Fibroblast of pulmonary artery (primary cell): Measurements from ENCODE around the gene PLEKHO2.
A peak's percentile ranks its signal among the peaks of the same experiment; 100 is the strongest.

Experiments
- DNase-seq: peaks from one replicate; pipeline ENCODE4 v3.0.0-alpha.2; 2010; ENCODE audit warnings: low read depth
- H3K4me3 ChIP-seq: replicated peaks from 2 replicates; pipeline ENCODE4 v1.5.1; 2011; ENCODE audit warnings: low read depth, mild to moderate bottlenecking, control low read depth, low read length, moderate library complexity
- TF ChIP-seq, protein P1 (sequence below): IDR thresholded peaks from 2 replicates; pipeline ENCODE4 v1.5.1; 2011; ENCODE audit warnings: mild to moderate bottlenecking, control low read depth, low read length, inconsistent platforms; ENCODE audit errors: missing control alignments

PLEKHO2 gene

DNA sequence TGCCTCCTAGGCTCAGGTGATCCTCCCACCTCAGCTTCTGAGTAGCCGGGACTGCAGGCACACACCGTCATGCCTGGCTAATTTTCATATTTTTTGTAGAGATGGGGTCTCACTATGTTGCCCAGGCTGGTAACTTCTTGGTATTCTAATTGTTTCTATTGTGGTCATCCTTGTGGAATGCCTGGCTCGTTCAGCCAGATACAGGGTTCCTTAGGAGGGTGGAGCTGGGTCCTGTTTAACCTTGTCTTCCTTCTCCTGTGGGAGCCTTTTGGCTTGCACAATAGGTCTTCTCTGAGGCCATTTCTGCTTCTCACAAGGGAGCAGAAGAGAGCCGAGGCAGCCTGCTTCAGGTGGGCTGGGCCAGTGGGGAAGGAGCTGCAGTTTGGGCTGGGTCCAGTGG is 15.7 kb downstream of the PLEKHO2 start:
- DNase-seq = peak; percentile 86
- TF ChIP-seq, protein P1, sequence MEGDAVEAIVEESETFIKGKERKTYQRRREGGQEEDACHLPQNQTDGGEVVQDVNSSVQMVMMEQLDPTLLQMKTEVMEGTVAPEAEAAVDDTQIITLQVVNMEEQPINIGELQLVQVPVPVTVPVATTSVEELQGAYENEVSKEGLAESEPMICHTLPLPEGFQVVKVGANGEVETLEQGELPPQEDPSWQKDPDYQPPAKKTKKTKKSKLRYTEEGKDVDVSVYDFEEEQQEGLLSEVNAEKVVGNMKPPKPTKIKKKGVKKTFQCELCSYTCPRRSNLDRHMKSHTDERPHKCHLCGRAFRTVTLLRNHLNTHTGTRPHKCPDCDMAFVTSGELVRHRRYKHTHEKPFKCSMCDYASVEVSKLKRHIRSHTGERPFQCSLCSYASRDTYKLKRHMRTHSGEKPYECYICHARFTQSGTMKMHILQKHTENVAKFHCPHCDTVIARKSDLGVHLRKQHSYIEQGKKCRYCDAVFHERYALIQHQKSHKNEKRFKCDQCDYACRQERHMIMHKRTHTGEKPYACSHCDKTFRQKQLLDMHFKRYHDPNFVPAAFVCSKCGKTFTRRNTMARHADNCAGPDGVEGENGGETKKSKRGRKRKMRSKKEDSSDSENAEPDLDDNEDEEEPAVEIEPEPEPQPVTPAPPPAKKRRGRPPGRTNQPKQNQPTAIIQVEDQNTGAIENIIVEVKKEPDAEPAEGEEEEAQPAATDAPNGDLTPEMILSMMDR = no peak
- H3K4me3 ChIP-seq = no peak overlapping the region

- TF ChIP-seq, protein P1 = no peak
- DNase-seq = no peak
- H3K4me3 ChIP-seq = no peak overlapping the region
These were observed 16.4 kb downstream of the PLEKHO2 start for GRCh38 chr15:64858021-64858575.

DNA sequence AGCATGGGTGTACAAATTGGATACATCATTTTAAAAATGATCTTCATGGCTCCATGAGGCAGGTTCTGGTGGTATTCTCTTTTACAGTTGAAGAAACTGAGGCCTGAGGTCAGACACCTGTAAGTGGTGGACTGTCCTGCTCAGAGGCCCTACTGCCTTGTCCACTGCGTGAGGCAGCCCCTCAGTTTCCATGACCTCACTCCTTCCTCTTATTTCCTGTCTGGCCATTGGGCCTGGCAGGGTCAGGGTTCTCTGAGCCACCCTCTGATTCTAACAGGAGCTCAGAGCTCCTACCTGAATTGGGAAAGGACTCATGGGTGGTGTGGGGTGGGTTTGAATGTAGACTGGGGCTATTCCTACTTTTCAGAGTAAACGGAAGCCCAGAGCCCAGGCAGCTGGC is 17.5 kb downstream of the PLEKHO2 start:
- TF ChIP-seq, protein P1 = no peak
- DNase-seq = no peak
- no peak overlapping the region for H3K4me3 ChIP-seq

DNA sequence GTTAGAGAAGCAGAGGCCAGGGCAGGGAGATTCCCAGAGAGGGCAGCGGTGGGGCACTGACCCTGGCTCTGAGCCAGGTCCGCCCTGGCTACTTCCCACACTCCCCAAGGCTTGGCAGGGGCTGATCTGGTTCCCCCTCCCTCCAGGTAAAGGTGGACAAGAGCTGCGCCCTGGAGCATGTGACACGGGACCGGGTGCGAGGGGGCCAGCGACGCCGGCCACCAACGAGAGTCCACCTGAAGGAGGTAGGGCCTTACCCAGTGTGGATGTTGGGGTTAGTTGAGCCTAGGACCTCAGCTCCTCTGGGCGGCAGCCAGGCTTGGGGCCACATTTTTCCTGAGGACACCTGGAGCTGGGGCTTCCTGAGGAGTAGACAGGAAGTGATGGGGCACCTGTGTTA is 19.6 kb downstream of the PLEKHO2 start:
- no peak for DNase-seq
- TF ChIP-seq, protein P1 = no peak
- H3K4me3 ChIP-seq = no peak overlapping the region

DNA sequence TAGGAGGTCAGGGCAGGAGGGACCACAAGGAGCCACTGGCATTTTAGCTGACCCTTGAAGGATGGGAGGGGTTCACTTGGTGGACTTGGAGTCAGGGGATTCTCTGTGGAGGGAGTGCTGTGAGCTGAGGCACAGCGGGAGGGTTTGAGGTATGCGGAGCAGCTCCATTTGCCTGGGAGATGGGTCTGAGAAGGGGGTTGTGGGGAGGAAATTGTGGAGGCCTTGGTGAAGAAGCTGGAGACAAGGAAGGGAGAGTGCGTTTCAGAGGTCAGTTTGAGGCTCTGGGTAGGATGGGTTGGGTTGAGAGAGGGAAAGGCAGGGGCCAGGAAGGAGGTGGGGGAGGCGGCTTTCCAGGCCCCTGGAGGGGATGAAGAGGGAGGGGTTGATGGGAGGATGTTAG is 20.2 kb downstream of the PLEKHO2 start:
- H3K4me3 ChIP-seq = no peak overlapping the region
- DNase-seq = no peak
- TF ChIP-seq, protein P1 = no peak

DNA sequence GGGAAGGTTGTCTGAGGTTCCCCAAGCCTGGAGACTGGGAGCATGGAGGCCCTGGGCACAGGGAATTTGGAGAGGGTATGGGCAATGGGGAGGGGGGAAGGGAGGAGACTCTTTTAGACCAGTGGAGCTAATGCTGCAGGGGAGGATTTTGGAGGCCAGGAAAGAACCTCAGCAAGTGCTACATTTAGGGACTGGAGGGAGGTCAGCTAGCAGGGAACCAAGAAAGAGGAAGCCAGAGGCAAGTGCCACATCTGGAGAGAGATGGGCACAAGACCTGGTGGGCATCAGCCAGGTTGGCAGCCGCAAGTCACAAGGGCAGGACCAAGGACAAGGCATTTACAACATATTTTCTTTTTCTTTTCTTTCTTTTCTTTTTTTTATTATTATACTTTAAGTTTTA is 20.7 kb downstream of the PLEKHO2 start:
- TF ChIP-seq, protein P1 = no peak
- H3K4me3 ChIP-seq = no peak overlapping the region
- no peak for DNase-seq

- no peak for DNase-seq
- no peak overlapping the region for H3K4me3 ChIP-seq
- TF ChIP-seq, protein P1 = no peak
These were observed 22.4 kb downstream of the PLEKHO2 start for GRCh38 chr15:64864068-64864467.
